ENCODE data around the gene TRNAU1AP.
"Not testable (repeated sequence)": the region's sequence is repeated elsewhere in the genome, so short reads cannot be mapped to it uniquely, and the experiment has no call there.

TRNAU1AP gene

GRCh38 chr1:28518745-28519341 lies 34.0 kb upstream of the TRNAU1AP start:
- no peak for ATAC-seq
- TF ChIP-seq ZFP3 (CRISPR knock-in tag; IDR thresholded peaks at IDR 0.05), result no peak
- TF ChIP-seq PATZ1 (CRISPR knock-in tag; IDR thresholded peaks at IDR 0.05; ENCODE audit: borderline replicate concordance), result no peak

GRCh38 chr1:28519946-28520725 lies 32.7 kb upstream of the TRNAU1AP start:
- TF ChIP-seq SNAI2 (CRISPR knock-in tag; IDR thresholded peaks at IDR 0.05) (no peak), ZC3H10 (CRISPR knock-in tag; IDR thresholded peaks at IDR 0.05) (no peak), ISL1 (CRISPR knock-in tag; IDR thresholded peaks at IDR 0.05) (no peak)
- no peak for ATAC-seq

- not testable (repeated sequence) for ATAC-seq
Measured at GRCh38 chr1:28520796-28521195, 32.1 kb upstream of the TRNAU1AP start.

- TF ChIP-seq, protein P1, sequence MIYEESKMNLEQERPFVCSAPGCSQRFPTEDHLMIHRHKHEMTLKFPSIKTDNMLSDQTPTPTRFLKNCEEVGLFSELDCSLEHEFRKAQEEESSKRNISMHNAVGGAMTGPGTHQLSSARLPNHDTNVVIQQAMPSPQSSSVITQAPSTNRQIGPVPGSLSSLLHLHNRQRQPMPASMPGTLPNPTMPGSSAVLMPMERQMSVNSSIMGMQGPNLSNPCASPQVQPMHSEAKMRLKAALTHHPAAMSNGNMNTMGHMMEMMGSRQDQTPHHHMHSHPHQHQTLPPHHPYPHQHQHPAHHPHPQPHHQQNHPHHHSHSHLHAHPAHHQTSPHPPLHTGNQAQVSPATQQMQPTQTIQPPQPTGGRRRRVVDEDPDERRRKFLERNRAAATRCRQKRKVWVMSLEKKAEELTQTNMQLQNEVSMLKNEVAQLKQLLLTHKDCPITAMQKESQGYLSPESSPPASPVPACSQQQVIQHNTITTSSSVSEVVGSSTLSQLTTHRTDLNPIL (CRISPR knock-in tag; IDR thresholded peaks at IDR 0.05; ENCODE audit: low read depth), result no peak
- TF ChIP-seq ZNF565 (CRISPR knock-in tag; conservative IDR thresholded peaks at IDR 0.05; ENCODE audit: low read depth) (no peak), ARNTL (CRISPR knock-in tag; IDR thresholded peaks at IDR 0.05; ENCODE audit: borderline replicate concordance, low read depth) (no peak), BACH2 (CRISPR knock-in tag; IDR thresholded peaks at IDR 0.05; ENCODE audit: borderline replicate concordance) (no peak), OSR1 (CRISPR knock-in tag; IDR thresholded peaks at IDR 0.05) (no peak), ZFP3 (CRISPR knock-in tag; IDR thresholded peaks at IDR 0.05) (no peak), ISL1 (CRISPR knock-in tag; IDR thresholded peaks at IDR 0.05) (no peak), ZNF8 (CRISPR knock-in tag; IDR thresholded peaks at IDR 0.05) (no peak), ZC3H10 (CRISPR knock-in tag; IDR thresholded peaks at IDR 0.05) (no peak), CSRNP3 (CRISPR knock-in tag; IDR thresholded peaks at IDR 0.05) (no peak), SNAI2 (CRISPR knock-in tag; IDR thresholded peaks at IDR 0.05) (no peak), ZNF70 (CRISPR knock-in tag; IDR thresholded peaks at IDR 0.05) (no peak), RARB (CRISPR knock-in tag; IDR thresholded peaks at IDR 0.05) (no peak), POU6F1 (CRISPR knock-in tag; IDR thresholded peaks at IDR 0.05; ENCODE audit: borderline replicate concordance, low read depth) (no peak), TCF4 (CRISPR knock-in tag; IDR thresholded peaks at IDR 0.05; ENCODE audit: borderline replicate concordance) (no peak), GLIS3 (CRISPR knock-in tag; IDR thresholded peaks at IDR 0.05) (no peak), ESRRG (CRISPR knock-in tag; IDR thresholded peaks at IDR 0.05) (no peak)
- ATAC-seq, result no peak
Measured at GRCh38 chr1:28521502-28522164, 31.3 kb upstream of the TRNAU1AP start.

DNA sequence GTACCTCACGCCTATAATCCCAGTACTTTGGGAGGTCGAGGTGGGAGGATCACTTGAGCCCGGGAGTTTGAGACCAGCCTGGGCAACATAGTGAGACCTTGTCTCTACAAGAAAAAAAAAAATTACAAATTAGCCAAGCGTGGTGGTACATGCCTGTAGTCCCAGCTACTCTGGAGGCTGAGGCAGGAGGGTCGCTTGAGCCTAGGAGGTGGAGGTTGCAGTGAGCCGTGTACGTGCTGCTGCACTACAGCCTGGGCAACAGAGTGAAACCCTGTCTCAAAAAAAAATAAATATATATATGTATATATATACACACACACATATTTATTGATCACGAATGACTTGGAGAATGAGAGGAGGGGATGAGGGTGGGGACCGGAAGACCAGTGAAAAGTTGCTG lies 30.3 kb upstream of the TRNAU1AP start:
- not testable (repeated sequence) for ATAC-seq

GRCh38 chr1:28525002-28525642 lies 27.8 kb upstream of the TRNAU1AP start:
- ATAC-seq, result not testable (repeated sequence)
